HFF-Myc (cell line): ENCODE results near the gene WDR93.
A peak's percentile ranks its signal among the peaks of the same experiment; 100 is the strongest.

Experiments
- DNase-seq: peaks from one replicate; pipeline ENCODE4 v3.0.0-alpha.2; 2011; ENCODE audit warnings: low read depth; ENCODE audit errors: extremely low read depth
- H3K4me3 ChIP-seq: replicated peaks from 2 replicates; pipeline ENCODE4 v1.5.1; 2011; ENCODE audit warnings: low read depth, mild to moderate bottlenecking, control low read depth, low read length
- TF ChIP-seq, protein P1 (sequence below): IDR thresholded peaks from 2 replicates; pipeline ENCODE4 v1.5.1; 2012; ENCODE audit warnings: mild to moderate bottlenecking, low read depth, low read length, control low read depth; ENCODE audit errors: missing control alignments

Gene WDR93

DNA sequence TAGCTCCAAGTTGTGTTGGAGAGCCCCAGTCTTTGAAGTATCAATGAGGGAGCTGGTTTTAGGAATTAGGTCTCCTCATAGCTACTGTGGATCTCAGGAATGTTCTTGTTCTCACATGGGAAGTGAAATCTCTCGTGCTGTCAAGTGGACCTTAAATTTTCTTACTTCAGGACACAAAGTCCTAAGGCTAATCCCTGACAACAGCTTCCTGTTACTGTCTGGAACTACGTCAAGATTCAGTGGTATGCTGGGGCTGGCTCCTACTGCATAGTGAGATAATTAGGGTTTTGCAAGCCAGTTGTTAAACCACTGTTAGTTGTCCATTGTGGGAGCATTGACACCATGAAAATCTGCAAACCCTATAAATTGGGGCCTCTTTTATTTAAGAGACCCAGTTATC is 37.6 kb downstream of the WDR93 start:
- H3K4me3 ChIP-seq, result no peak overlapping the region
- no peak for DNase-seq
- TF ChIP-seq, protein P1, sequence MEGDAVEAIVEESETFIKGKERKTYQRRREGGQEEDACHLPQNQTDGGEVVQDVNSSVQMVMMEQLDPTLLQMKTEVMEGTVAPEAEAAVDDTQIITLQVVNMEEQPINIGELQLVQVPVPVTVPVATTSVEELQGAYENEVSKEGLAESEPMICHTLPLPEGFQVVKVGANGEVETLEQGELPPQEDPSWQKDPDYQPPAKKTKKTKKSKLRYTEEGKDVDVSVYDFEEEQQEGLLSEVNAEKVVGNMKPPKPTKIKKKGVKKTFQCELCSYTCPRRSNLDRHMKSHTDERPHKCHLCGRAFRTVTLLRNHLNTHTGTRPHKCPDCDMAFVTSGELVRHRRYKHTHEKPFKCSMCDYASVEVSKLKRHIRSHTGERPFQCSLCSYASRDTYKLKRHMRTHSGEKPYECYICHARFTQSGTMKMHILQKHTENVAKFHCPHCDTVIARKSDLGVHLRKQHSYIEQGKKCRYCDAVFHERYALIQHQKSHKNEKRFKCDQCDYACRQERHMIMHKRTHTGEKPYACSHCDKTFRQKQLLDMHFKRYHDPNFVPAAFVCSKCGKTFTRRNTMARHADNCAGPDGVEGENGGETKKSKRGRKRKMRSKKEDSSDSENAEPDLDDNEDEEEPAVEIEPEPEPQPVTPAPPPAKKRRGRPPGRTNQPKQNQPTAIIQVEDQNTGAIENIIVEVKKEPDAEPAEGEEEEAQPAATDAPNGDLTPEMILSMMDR, result no peak

DNA sequence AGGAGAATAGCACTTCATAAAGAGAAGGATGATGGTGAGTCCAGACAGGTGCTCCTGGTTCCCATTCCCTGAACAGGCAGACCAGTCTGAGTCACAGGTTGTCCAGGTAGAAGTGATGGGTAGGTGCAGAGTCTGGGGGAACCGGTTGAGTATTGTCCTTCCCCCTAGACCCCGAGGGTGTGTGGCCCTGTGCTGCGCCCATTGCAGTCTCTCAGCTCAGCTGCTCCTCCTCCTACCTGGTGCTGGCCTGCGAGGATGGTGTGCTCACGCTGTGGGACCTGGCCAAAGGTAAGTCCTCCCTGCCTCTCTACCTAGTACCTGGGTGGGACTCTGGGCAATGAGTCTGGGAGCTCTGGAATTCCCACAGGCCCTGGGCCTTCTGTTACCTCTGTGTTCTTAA is 40.7 kb downstream of the WDR93 start:
- TF ChIP-seq, protein P1, result no peak
- no peak for DNase-seq
- no peak overlapping the region for H3K4me3 ChIP-seq

DNA sequence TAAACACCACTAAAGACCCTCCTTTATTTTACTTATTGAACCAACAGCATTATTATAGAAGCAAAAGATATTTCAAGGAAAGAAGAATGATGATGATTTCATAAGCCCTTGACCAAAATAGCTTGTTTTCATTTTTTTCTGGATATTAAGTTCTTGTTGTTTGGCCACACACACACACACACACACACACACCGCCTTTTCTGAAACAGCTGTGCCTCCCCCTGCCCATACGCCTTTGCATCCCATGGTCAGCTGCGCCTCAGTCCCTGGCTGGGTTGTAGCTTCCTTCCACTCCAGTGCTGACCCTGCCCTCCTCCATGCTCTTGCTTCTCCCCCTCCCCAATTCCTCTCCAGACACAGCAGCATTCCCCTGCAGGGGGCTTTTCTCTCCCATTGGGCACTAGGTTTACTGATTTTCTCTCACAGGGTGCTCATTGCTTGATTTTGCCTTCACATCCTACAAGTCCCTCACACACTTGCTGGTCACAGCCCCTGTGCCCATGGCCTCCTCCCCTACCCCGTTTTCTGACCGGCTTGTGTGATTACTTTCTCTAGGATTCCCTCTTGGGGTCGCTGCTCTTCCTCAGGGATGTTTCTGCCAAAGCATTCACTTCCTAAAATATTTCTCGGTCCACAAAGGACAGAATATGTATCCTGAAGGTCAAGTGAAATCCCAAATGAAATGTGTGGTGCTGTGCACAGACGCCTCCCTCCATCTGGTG is 42.0 kb downstream of the WDR93 start:
- no peak overlapping the region for H3K4me3 ChIP-seq
- DNase-seq, result no peak
- TF ChIP-seq, protein P1, result no peak

DNA sequence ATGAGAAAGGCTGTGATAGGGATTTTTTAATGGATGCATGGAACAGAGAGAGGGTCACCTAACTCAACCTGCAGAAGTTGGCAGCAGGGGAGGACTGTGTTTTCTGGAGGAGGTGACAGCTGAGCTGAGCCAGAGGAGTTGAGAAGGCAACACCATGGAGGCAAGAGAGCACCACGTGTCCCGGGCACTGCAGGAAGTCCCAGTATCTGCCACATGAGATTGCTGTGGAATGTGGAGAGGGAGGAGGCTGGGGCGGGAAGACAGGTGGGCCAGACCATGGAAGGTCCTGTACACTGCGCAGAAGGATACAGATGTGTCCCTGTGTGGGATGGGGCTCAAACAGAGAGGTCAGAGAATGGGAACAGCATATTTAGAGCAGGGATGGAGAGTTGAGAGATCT is 45.2 kb downstream of the WDR93 start:
- no peak overlapping the region for H3K4me3 ChIP-seq
- TF ChIP-seq, protein P1, result no peak
- DNase-seq, result no peak

DNA sequence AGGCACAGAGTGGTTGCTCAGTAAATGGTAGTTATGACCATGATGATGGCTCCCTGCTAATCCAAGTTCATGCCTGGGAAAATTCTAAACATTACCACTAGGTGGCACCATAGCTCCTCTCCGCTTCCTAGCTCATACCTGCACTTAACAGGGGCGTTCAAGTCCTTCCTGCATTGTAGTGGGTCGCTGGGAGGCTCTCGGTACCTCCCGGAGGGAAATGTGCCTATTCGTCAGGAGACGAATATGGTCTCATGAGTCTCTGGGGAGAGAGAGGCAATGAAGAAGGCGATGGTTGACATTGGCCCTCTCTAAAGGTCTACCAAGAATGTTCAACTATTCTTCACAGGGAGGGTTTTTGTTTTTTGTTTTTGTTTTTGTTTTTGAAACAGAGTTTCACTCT is 49.5 kb downstream of the WDR93 start:
- H3K4me3 ChIP-seq, result no peak overlapping the region
- TF ChIP-seq, protein P1, result peak; percentile 85
- peak; percentile 72 for DNase-seq

DNA sequence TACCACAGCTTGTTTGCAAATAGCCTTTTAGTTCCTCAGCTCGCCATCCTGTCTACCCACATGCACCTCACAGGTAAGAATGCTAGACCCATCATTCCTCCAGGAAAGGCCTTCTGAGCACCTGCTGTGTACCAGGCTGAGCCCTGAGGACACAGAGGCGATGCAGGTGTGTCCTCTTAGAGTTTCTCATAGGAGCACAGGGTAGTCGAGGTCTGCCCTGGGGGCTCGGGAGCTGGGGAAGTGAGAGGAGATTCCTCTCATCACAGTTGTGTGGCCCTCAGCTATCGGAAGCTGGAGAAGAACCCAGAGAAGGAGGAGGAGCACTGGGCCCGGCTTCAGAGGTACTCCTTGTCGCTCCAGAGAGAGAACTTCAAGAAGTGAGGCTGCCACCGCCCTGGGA is 52.4 kb downstream of the WDR93 start:
- TF ChIP-seq, protein P1, result no peak
- no peak overlapping the region for H3K4me3 ChIP-seq
- DNase-seq, result no peak

DNA sequence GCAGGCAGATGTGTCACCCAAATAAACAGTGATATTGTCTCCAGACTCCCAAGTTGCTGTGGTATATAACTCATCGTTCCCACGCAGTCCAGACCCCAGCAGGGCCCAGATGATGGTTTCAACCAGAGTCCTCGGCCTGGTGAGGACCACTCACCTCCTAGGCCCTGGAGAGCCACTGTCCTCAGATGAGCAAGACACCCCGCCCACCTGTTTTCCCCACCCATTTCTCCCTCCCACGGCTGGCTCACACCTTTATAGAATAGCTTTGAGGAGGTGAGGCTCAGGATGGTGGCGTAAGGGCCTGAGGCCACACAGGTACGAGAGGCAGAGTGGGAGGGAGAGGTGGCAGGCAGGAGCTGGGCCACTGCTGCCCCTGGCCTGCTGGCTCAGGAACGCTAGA is 53.0 kb downstream of the WDR93 start:
- no peak overlapping the region for H3K4me3 ChIP-seq
- DNase-seq, result no peak
- TF ChIP-seq, protein P1, result no peak
